HG03175 (cell line): ENCODE data around the gene COBL.

Experiments used
- ATAC-seq: cut with Tn5 transposase; IDR thresholded peaks from one replicate; pipeline ENCODE4 v1.9.1; 2021; ENCODE audit warnings: mild to moderate bottlenecking, moderate library complexity; ENCODE audit not compliant: unreplicated experiment

Gene COBL

GRCh38 chr7:51126813-51127617, 189.6 kb downstream of the COBL start:
- no peak for ATAC-seq

GRCh38 chr7:51126324-51126723, 190.3 kb downstream of the COBL start:
- ATAC-seq: no peak

- no peak for ATAC-seq
Measured at GRCh38 chr7:51124321-51124720, 192.3 kb downstream of the COBL start.

- ATAC-seq: no peak
Measured at GRCh38 chr7:51123322-51124019, 193.1 kb downstream of the COBL start.

GRCh38 chr7:51121931-51122425, 194.6 kb downstream of the COBL start:
- ATAC-seq: no peak

GRCh38 chr7:51121036-51121790, 195.4 kb downstream of the COBL start:
- ATAC-seq: no peak

GRCh38 chr7:51118628-51119027, 198.0 kb downstream of the COBL start:
- no peak for ATAC-seq

GRCh38 chr7:51114501-51114900, 202.1 kb downstream of the COBL start:
- no peak for ATAC-seq

- no peak for ATAC-seq
Measured at GRCh38 chr7:51113962-51114361, 202.6 kb downstream of the COBL start.

- ATAC-seq: no peak
Measured at GRCh38 chr7:51113560-51113959, 203.0 kb downstream of the COBL start.

- ATAC-seq: no peak
Measured at GRCh38 chr7:51111241-51111940, 205.2 kb downstream of the COBL start.

- no peak for ATAC-seq
Measured at GRCh38 chr7:51108134-51108533, 208.5 kb downstream of the COBL start.

- ATAC-seq: no peak
Measured at GRCh38 chr7:51104278-51104677, 212.3 kb downstream of the COBL start.

- no peak for ATAC-seq
Measured at GRCh38 chr7:51103718-51104117, 212.9 kb downstream of the COBL start.

GRCh38 chr7:51102828-51103227, 213.8 kb downstream of the COBL start:
- no peak for ATAC-seq

GRCh38 chr7:51101111-51101757, 215.4 kb downstream of the COBL start:
- ATAC-seq: no peak

- no peak for ATAC-seq
Measured at GRCh38 chr7:51090411-51090810, 226.2 kb downstream of the COBL start.

GRCh38 chr7:51085034-51085692, 231.4 kb downstream of the COBL start:
- no peak for ATAC-seq

- ATAC-seq: no peak
Measured at GRCh38 chr7:51084121-51084520, 232.5 kb downstream of the COBL start.
